Measurements from ENCODE around the gene BAHD1. TPM values are rescaled to one million over a fixed set of nuclear protein-coding genes. Genes with fewer than 3 reads are reported as not detected.

BAHD1 gene
- 10.6 and 17.2 TPM in 2 replicates for total RNA-seq
- 12.3 and 13.9 TPM in 2 replicates for polyA plus RNA-seq

- H3K79me2 ChIP-seq = peaks cover 40% of the 10 kb centered on the region
- H3K27ac ChIP-seq = peak within 1 kb of the TSS; percentile 89
- H3K27me3 ChIP-seq = peaks cover 20% of the 10 kb centered on the region
- peaks cover 37% of the 10 kb centered on the region for H4K20me1 ChIP-seq (ENCODE audit: insufficient read depth, poor library complexity, severe bottlenecking)
- DNase-seq (ENCODE audit: low spot score) = peak; percentile 98
- H3K9me2 ChIP-seq (replicated peaks; ENCODE audit: insufficient read depth) = no peaks in the 10 kb centered on the region
- TF ChIP-seq EZH2 (IDR thresholded peaks at IDR 0.05; ENCODE audit: borderline replicate concordance) (no peak), CTCF (IDR thresholded peaks at IDR 0.05; ENCODE audit: poor library complexity) (peak; percentile 16), EZH2phosphoT487 (IDR thresholded peaks at IDR 0.05; ENCODE audit: low read depth, severe bottlenecking, unreplicated experiment) (no peak)
- 0% methylated on average over 1 of the region's 119 CpGs for WGBS (ENCODE audit: low lambda C conversion rate, missing lambda C conversion rate)
- H3K4me2 ChIP-seq = peak within 1 kb of the TSS; percentile 92
- peaks cover 55% of the 10 kb centered on the region for H3K4me1 ChIP-seq (ENCODE audit: insufficient read depth)
- no peaks in the 10 kb centered on the region for H3K9me3 ChIP-seq (ENCODE audit: low read depth)
- H3K4me3 ChIP-seq = peak within 1 kb of the TSS; percentile 94
- H2AFZ ChIP-seq = peak within 1 kb of the TSS; percentile 70
- H3K36me3 ChIP-seq (replicated peaks; ENCODE audit: insufficient read depth, low read depth) = no peaks in the 10 kb centered on the region
These were observed at the start of gene BAHD1 for GRCh38 chr15:40440743-40441564. BAHD1 (plus strand) TSS chr15:40440953; CDS start chr15:40458465, 17,512 bp downstream.

- DNase-seq (ENCODE audit: low spot score) = no peak
- Histone ChIP-seq H3K27ac (no peak overlapping the region), H3K4me1 (ENCODE audit: insufficient read depth) (no peaks in the 10 kb centered on the region), H3K4me2 (no peak overlapping the region), H4K20me1 (ENCODE audit: insufficient read depth, poor library complexity, severe bottlenecking) (no peaks in the 10 kb centered on the region), H2AFZ (no peak overlapping the region), H3K36me3 (replicated peaks; ENCODE audit: insufficient read depth, low read depth) (no peaks in the 10 kb centered on the region), H3K27me3 (no peaks in the 10 kb centered on the region), H3K79me2 (no peaks in the 10 kb centered on the region), H3K4me3 (no peak overlapping the region), H3K9me3 (ENCODE audit: low read depth) (no peaks in the 10 kb centered on the region), H3K9me2 (replicated peaks; ENCODE audit: insufficient read depth) (no peaks in the 10 kb centered on the region)
- no peak for TF ChIP-seq EZH2phosphoT487 (IDR thresholded peaks at IDR 0.05; ENCODE audit: low read depth, severe bottlenecking, unreplicated experiment)
- no peak for TF ChIP-seq CTCF (IDR thresholded peaks at IDR 0.05; ENCODE audit: poor library complexity)
- TF ChIP-seq EZH2 (IDR thresholded peaks at IDR 0.05; ENCODE audit: borderline replicate concordance) = no peak
- WGBS (ENCODE audit: low lambda C conversion rate, missing lambda C conversion rate) = over 99% methylated on average over 4 of the region's 4 CpGs
These were observed 47.5 kb upstream of the BAHD1 start for GRCh38 chr15:40392986-40393948.

GRCh38 chr15:40397688-40398412 is 42.9 kb upstream of the BAHD1 start:
- H3K79me2 ChIP-seq = no peaks in the 10 kb centered on the region
- no peaks in the 10 kb centered on the region for H3K9me2 ChIP-seq (replicated peaks; ENCODE audit: insufficient read depth)
- H3K4me2 ChIP-seq = no peak overlapping the region
- H3K9me3 ChIP-seq (ENCODE audit: low read depth) = no peaks in the 10 kb centered on the region
- TF ChIP-seq EZH2phosphoT487 (IDR thresholded peaks at IDR 0.05; ENCODE audit: low read depth, severe bottlenecking, unreplicated experiment) (no peak), EZH2 (IDR thresholded peaks at IDR 0.05; ENCODE audit: borderline replicate concordance) (no peak), CTCF (IDR thresholded peaks at IDR 0.05; ENCODE audit: poor library complexity) (no peak)
- no peak overlapping the region for H3K27ac ChIP-seq
- 93% methylated on average over 8 of the region's 8 CpGs for WGBS (ENCODE audit: low lambda C conversion rate, missing lambda C conversion rate)
- no peak overlapping the region for H2AFZ ChIP-seq
- H4K20me1 ChIP-seq (ENCODE audit: insufficient read depth, poor library complexity, severe bottlenecking) = no peaks in the 10 kb centered on the region
- no peaks in the 10 kb centered on the region for H3K27me3 ChIP-seq
- H3K4me1 ChIP-seq (ENCODE audit: insufficient read depth) = no peaks in the 10 kb centered on the region
- H3K36me3 ChIP-seq (replicated peaks; ENCODE audit: insufficient read depth, low read depth) = no peaks in the 10 kb centered on the region
- H3K4me3 ChIP-seq = no peak overlapping the region
- no peak for DNase-seq (ENCODE audit: low spot score)
